ENCODE results near the gene ADGRV1.

DNA sequence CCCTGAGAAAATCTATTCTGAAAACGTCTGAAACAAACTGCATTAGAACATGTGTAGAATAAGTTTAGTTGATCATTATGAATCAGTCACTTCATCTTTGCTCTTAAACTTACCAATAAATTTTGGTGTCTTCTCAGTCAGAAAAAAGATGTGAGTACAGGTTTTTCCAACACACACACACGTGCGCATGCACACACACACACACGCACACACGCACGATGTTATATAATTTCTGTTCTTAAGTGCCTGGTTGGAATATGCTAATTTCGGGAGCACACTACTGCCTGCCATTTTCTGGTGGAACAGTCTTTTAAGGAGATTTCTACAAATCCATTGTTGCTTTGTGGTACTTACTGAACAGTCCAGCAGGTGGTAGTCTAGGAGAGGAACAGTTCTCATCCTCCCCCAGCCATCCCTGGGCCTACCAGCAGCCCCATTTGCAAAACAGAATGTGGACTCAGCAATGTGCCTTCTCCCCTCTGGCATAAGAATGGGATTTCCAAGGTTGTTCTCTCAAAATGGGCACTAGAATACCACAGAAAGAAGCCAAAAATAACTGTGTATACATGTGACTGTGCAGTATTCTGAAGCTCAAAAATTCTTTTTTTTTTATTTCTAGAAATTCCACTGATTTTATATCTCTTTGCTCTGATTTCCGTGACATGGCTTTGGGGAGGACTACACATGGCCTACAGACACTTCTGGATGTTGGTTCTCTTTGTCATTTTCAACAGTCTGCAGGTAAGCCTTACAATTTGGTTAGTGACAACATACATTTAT lies 543.2 kb downstream of the ADGRV1 start:
- TF ChIP-seq, protein P1, sequence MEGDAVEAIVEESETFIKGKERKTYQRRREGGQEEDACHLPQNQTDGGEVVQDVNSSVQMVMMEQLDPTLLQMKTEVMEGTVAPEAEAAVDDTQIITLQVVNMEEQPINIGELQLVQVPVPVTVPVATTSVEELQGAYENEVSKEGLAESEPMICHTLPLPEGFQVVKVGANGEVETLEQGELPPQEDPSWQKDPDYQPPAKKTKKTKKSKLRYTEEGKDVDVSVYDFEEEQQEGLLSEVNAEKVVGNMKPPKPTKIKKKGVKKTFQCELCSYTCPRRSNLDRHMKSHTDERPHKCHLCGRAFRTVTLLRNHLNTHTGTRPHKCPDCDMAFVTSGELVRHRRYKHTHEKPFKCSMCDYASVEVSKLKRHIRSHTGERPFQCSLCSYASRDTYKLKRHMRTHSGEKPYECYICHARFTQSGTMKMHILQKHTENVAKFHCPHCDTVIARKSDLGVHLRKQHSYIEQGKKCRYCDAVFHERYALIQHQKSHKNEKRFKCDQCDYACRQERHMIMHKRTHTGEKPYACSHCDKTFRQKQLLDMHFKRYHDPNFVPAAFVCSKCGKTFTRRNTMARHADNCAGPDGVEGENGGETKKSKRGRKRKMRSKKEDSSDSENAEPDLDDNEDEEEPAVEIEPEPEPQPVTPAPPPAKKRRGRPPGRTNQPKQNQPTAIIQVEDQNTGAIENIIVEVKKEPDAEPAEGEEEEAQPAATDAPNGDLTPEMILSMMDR (IDR thresholded peaks at IDR 0.05), result peak; percentile 83
- no peak for TF ChIP-seq ZFX (IDR thresholded peaks at IDR 0.05; ENCODE audit: borderline replicate concordance)

All from 22Rv1 (cell line).